H1 (cell line): ENCODE data around the gene MAFG. TPM values are rescaled to one million over a fixed set of nuclear protein-coding genes. Genes with fewer than 3 reads are reported as not detected.

Source experiments
- CTCF ChIA-PET: fragments of 300-600 bp; sonication (Branson Sonifier 250); formaldehyde crosslinking; loops from one replicate; lab custom pipeline; 2021; ENCODE audit not compliant: partially characterized antibody; lab: Charles Lee
- POLR2A ChIA-PET: fragments of 300-600 bp; sonication (Branson Sonifier 250); formaldehyde crosslinking; loops from one replicate; lab custom pipeline; 2021; ENCODE audit warnings: inconsistent platforms; ENCODE audit not compliant: partially characterized antibody; lab: Charles Lee
- DNase-seq, 2 experiments: peaks; one replicate each; pipeline versions ENCODE4 v3.0.0 to v3.0.0-alpha.2; 2010 to 2022; ENCODE audit warnings: low spot score in 2 of 2, low read depth in 1 of 2, mixed read lengths in 1 of 2
- FAIRE-seq: peaks from 2 replicates; lab custom pipeline; 2011; peaks lifted over from hg19 to GRCh38; lab: Jason Lieb, UNC
- H2AFZ ChIP-seq: 2 replicates; pipeline ENCODE4 v1.8.1; 2012; ENCODE audit warnings: low read length, inconsistent platforms
- H2AK5ac ChIP-seq: 2 replicates; pipeline ENCODE4 v1.6.1; 2013; ENCODE audit warnings: low read depth, low read length
- H2BK120ac ChIP-seq: replicated peaks from 2 replicates; pipeline ENCODE3; 2013; ENCODE audit warnings: low read depth, low read length, inconsistent platforms
- H2BK12ac ChIP-seq: 2 replicates; pipeline ENCODE4 v1.6.1; 2013; ENCODE audit warnings: low read depth, low read length
- H2BK15ac ChIP-seq: 2 replicates; pipeline ENCODE4 v1.6.1; 2013; ENCODE audit warnings: low read length
- H2BK20ac ChIP-seq: 2 replicates; pipeline ENCODE4 v1.6.1; 2013; ENCODE audit warnings: low read length
- H2BK5ac ChIP-seq: 2 replicates; pipeline ENCODE4 v1.6.1; 2013; ENCODE audit warnings: low read depth, low read length
- H3K14ac ChIP-seq: 2 replicates; pipeline ENCODE4 v1.6.1; 2013; ENCODE audit warnings: inconsistent platforms; ENCODE audit not compliant: insufficient read length
- H3K18ac ChIP-seq: 2 replicates; pipeline ENCODE4 v1.6.1; 2013; ENCODE audit warnings: low read length; ENCODE audit errors: extremely low read depth
- H3K23ac ChIP-seq: 2 replicates; pipeline ENCODE4 v1.6.1; 2013; ENCODE audit warnings: inconsistent platforms; ENCODE audit not compliant: insufficient read length
- H3K23me2 ChIP-seq: 2 replicates; pipeline ENCODE4 v1.6.1; 2013; ENCODE audit warnings: low read depth, low read length
- H3K27ac ChIP-seq: 2 replicates; pipeline ENCODE4 v1.6.1; 2011; ENCODE audit warnings: low read depth, low read length, inconsistent platforms
- H3K27me3 ChIP-seq, 4 experiments: replicated peaks in 1 of 4; 1 replicate in 1 of 4; 2 replicates in 3 of 4; pipeline versions ENCODE4 v1.6.1 to v1.8.1; 2011 to 2013; ENCODE audit warnings: low read length in 3 of 4, mild to moderate bottlenecking in 3 of 4, inconsistent platforms in 2 of 4, mixed read lengths in 2 of 4, moderate library complexity in 1 of 4; ENCODE audit not compliant: control insufficient read depth in 3 of 4, insufficient read depth in 3 of 4; ENCODE audit errors: extremely low read depth in 1 of 4
- H3K36me3 ChIP-seq, 4 experiments: 2 replicates each; pipeline versions ENCODE4 v1.6.1 to v1.8.1; 2011 to 2013; ENCODE audit warnings: mild to moderate bottlenecking in 4 of 4, low read length in 3 of 4, moderate library complexity in 2 of 4, control low read depth in 1 of 4, inconsistent platforms in 1 of 4; ENCODE audit not compliant: insufficient read depth in 4 of 4, control insufficient read depth in 2 of 4
- H3K4ac ChIP-seq: replicated peaks from 2 replicates; pipeline ENCODE3; 2013; ENCODE audit warnings: low read length, low read depth, mixed read lengths, inconsistent platforms; ENCODE audit not compliant: insufficient read length
- H3K4me1 ChIP-seq, 4 experiments: replicated peaks in 1 of 4; 1 replicate in 1 of 4; 2 replicates in 3 of 4; pipeline versions ENCODE4 v1.6.1 to v1.8.1; 2011 to 2013; ENCODE audit warnings: low read length in 3 of 4, inconsistent platforms in 2 of 4, mixed read lengths in 1 of 4; ENCODE audit not compliant: insufficient read depth in 4 of 4, control insufficient read depth in 3 of 4
- H3K4me2 ChIP-seq, 2 experiments: 2 replicates each; pipeline versions ENCODE4 v1.6.1 to v1.8.1; 2011 to 2013; ENCODE audit warnings: low read depth in 2 of 2, low read length in 2 of 2, control low read depth in 1 of 2, inconsistent platforms in 1 of 2, mild to moderate bottlenecking in 1 of 2; ENCODE audit not compliant: insufficient read depth in 1 of 2
- H3K4me3 ChIP-seq, 4 experiments: fragments of 200-600, 300-600 bp in 1 of 4; sonication (generic), shearing (Covaris generic), sonication (Bioruptor Twin) in 1 of 4; 2 replicates each; pipeline versions ENCODE4 v1.5.1 to v1.8.1; 2011 to 2016; ENCODE audit warnings: low read length in 4 of 4, low read depth in 3 of 4, control low read depth in 2 of 4, inconsistent platforms in 2 of 4, mild to moderate bottlenecking in 2 of 4, mixed read lengths in 1 of 4, moderate library complexity in 1 of 4; ENCODE audit not compliant: insufficient read depth in 2 of 4; ENCODE audit errors: extremely low read depth in 1 of 4
- H3K56ac ChIP-seq: replicated peaks from 2 replicates; pipeline ENCODE3; 2013; ENCODE audit warnings: low read depth, mild to moderate bottlenecking, mixed read lengths, low read length, inconsistent platforms; ENCODE audit not compliant: insufficient read length
- H3K79me1 ChIP-seq: 2 replicates; pipeline ENCODE4 v1.6.1; 2013; ENCODE audit warnings: low read depth, low read length, control low read depth
- H3K79me2 ChIP-seq, 2 experiments: 2 replicates each; pipeline versions ENCODE4 v1.6.1 to v1.8.1; 2012 to 2013; ENCODE audit warnings: low read length in 2 of 2, mild to moderate bottlenecking in 2 of 2, inconsistent platforms in 1 of 2; ENCODE audit not compliant: insufficient read depth in 2 of 2, control insufficient read depth in 1 of 2
- H3K9ac ChIP-seq, 4 experiments: replicated peaks in 1 of 4; 1 replicate in 1 of 4; 2 replicates in 3 of 4; pipeline versions ENCODE4 v1.6.1 to v1.8.1; 2011 to 2013; ENCODE audit warnings: low read depth in 3 of 4, low read length in 3 of 4, control low read depth in 2 of 4, mild to moderate bottlenecking in 2 of 4, moderate library complexity in 2 of 4, inconsistent platforms in 1 of 4; ENCODE audit errors: extremely low read depth in 1 of 4
- H3K9me3 ChIP-seq, 2 experiments: 2 replicates each; pipeline versions ENCODE4 v1.6.1 to v1.8.1; 2012 to 2013; ENCODE audit warnings: mild to moderate bottlenecking in 2 of 2, moderate library complexity in 2 of 2, control low read depth in 1 of 2, inconsistent platforms in 1 of 2, low read depth in 1 of 2, low read length in 1 of 2, mixed read lengths in 1 of 2; ENCODE audit not compliant: insufficient read depth in 2 of 2
- H4K20me1 ChIP-seq, 2 experiments: replicated peaks in 1 of 2; 2 replicates each; pipeline versions ENCODE3 to v1.8.1; 2011 to 2013; ENCODE audit warnings: inconsistent platforms in 2 of 2, low read length in 2 of 2, mild to moderate bottlenecking in 1 of 2; ENCODE audit not compliant: insufficient read depth in 2 of 2, control insufficient read depth in 1 of 2
- H4K5ac ChIP-seq: 2 replicates; pipeline ENCODE4 v1.6.1; 2013; ENCODE audit warnings: low read length, low read depth, mixed read lengths, inconsistent platforms; ENCODE audit not compliant: insufficient read length
- H4K8ac ChIP-seq: 2 replicates; pipeline ENCODE4 v1.8.0; 2013; ENCODE audit warnings: mild to moderate bottlenecking, moderate library complexity, low read length, inconsistent platforms; ENCODE audit not compliant: insufficient read depth; ENCODE audit errors: extremely low read depth
- H4K91ac ChIP-seq: replicated peaks from 2 replicates; pipeline ENCODE3; 2013; ENCODE audit warnings: low read length, mixed read lengths, inconsistent platforms; ENCODE audit not compliant: insufficient read length
- E2F6 ChIP-seq: IDR thresholded peaks from 2 replicates; pipeline ENCODE4 v1.6.1; 2012; ENCODE audit warnings: inconsistent platforms
- EGR1 ChIP-seq: IDR thresholded peaks from 2 replicates; pipeline ENCODE4 v1.6.1; 2011; ENCODE audit warnings: low read depth, low read length, borderline replicate concordance
- GTF2F1 ChIP-seq: IDR thresholded peaks from 2 replicates; pipeline ENCODE4 v1.6.1; 2012; ENCODE audit warnings: low read depth, low read length, improper control_type of control experiment, borderline replicate concordance
- JUND ChIP-seq: IDR thresholded peaks from 2 replicates; pipeline ENCODE4 v1.6.1; 2011; ENCODE audit warnings: mild to moderate bottlenecking, improper control_type of control experiment, low read length
- KDM1A ChIP-seq: fragments of 200-600, 300-600 bp; sonication (generic); IDR thresholded peaks from 2 replicates; pipeline ENCODE4 v1.7.1; 2016; ENCODE audit warnings: mild to moderate bottlenecking, low read length, borderline replicate concordance
- NRF1 ChIP-seq: IDR thresholded peaks from 2 replicates; pipeline ENCODE4 v1.6.1; 2011; ENCODE audit warnings: mild to moderate bottlenecking, low read depth, low read length, improper control_type of control experiment
- RBBP5 ChIP-seq: IDR thresholded peaks from 2 replicates; pipeline ENCODE4 v1.7.1; 2012; ENCODE audit warnings: low read depth, mild to moderate bottlenecking, inconsistent platforms, low read length, moderate library complexity, borderline replicate concordance
- RNF2 ChIP-seq: fragments of 200-900, 300-1000 bp; sonication (generic); IDR thresholded peaks from 2 replicates; pipeline ENCODE4 v1.7.1; 2016; ENCODE audit warnings: borderline replicate concordance, low read depth, mild to moderate bottlenecking, antibody characterized with exemption, low read length; ENCODE audit not compliant: poor library complexity, severe bottlenecking; ENCODE audit errors: missing control alignments
- TAF1 ChIP-seq: IDR thresholded peaks from 2 replicates; pipeline ENCODE4 v1.6.1; 2011; ENCODE audit warnings: mild to moderate bottlenecking, low read depth, low read length
- WGBS, 2 experiments: shearing (Covaris generic) in 1 of 2; methylation state at CpG; one replicate each; pipeline versions ENCODE4 v1.1.6 to v1.1.7; 2013 to 2015; ENCODE audit warnings: low lambda C conversion rate in 2 of 2, mixed read lengths in 2 of 2, inconsistent platforms in 1 of 2, low coverage in 1 of 2, missing lambda C conversion rate in 1 of 2; ENCODE audit not compliant: insufficient replicate concordance in 2 of 2, insufficient coverage in 1 of 2, insufficient read length in 1 of 2; ENCODE audit errors: extremely low coverage in 1 of 2, missing lambda C conversion rate in 1 of 2; 5-methylcytosine and 5-hydroxymethylcytosine counted together
- polyA plus RNA-seq, 7 experiments: library from polyadenylated mRNA; depleted of rRNA in 3 of 7; stranded (reverse) in 5 of 7; unstranded in 2 of 7; fragments of >200 nt in 5 of 7; fragments of 200-250 nt in 2 of 7; gene quantifications; 1 replicate in 5 of 7; 2 replicates in 1 of 7; 4 replicates in 1 of 7; pipeline versions ENCODE4 v1.2.1 to v1.2.3, GENCODE V29; 2011 to 2013; ENCODE audit warnings: missing spikeins in 2 of 7, mixed read lengths in 2 of 7
- total RNA-seq: library from RNA; stranded (reverse); fragmentation: NEBNext Ultra II Directional; extraction: Animal tissue kit (Norgen Biotek cat#: 25700); gene quantifications from 2 replicates; pipeline ENCODE4 v1.2.1, GENCODE V29; 2021

The MAFG gene
- total and polyA plus RNA-seq, 2 of the 8 experiments (the other 6 are each of a cell fraction or from before 2014, with no cell fraction given), result 25.5 to 26.9 TPM

- Histone ChIP-seq H3K9ac (no peak overlapping the region), H4K20me1 (peaks cover 2 to 3% of the 10 kb centered on the region in 2 experiments), H2BK5ac (peak overlapping the region; percentile 18; the same call in 1 of the 2 replicates), H3K56ac (no peak overlapping the region), H2BK20ac (0 out of 2 replicates have a peak overlapping the region, but pooled peaks have one; percentile 48), H2BK120ac (peak overlapping the region; percentile 3), H3K27ac (no peak overlapping the region), H3K4me3 (peak overlapping the region in 1 of 4 experiments; percentile 40; a peak in 4 of 8 replicates), H3K4ac (no peak overlapping the region), H2AK5ac (no peak overlapping the region), H3K18ac (peak overlapping the region; percentile 60), H3K4me1 (peaks cover 0 to 19% (median 16%) of the 10 kb centered on the region in 4 experiments; a peak in 6 of 7 replicates), H2BK15ac (peak overlapping the region; percentile 88; the same call in 1 of the 2 replicates), H4K5ac (no peak overlapping the region), H2BK12ac (peak overlapping the region; percentile 87; the same call in 1 of the 2 replicates), H3K79me2 (no peaks in the 10 kb centered on the region), H3K4me2 (peak overlapping the region; percentile 8 to 58), H4K8ac (peak overlapping the region; percentile 57), H3K79me1 (no peaks in the 10 kb centered on the region), H4K91ac (peak overlapping the region; percentile 91), H3K14ac (no peak overlapping the region), H2AFZ (no peak overlapping the region), H3K9me3 (no peaks in the 10 kb centered on the region), H3K23me2 (no peaks in the 10 kb centered on the region), H3K36me3 (no peaks in the 10 kb centered on the region), H3K23ac (no peak overlapping the region), H3K27me3 (peaks cover 2 to 48% (median 41%) of the 10 kb centered on the region in 4 experiments)
- ChIA-PET CTCF (interaction anchor here (0.7 to 2.9 kb wide), 9 partner anchors 9 to 71 kb away, joined by 3 to 16 read pairs (median 4); partner anchors contain the start of gene DCXR), POLR2A (interaction anchor here (0.6 to 4.1 kb wide), 10 partner anchors 10 to 87 kb away, joined by 3 to 20 read pairs (median 4); partner anchors contain the start of genes ASPSCR1 and MAFG)
- no peak for FAIRE-seq
- peak in 1 of 2 experiments; percentile 66 for DNase-seq
- WGBS, 2 experiments, result 57% methylated on average over 5 of the region's 5 CpGs; no CpG with 5 or more reads in 1 of the 2 experiments
- TF ChIP-seq EGR1 (no peak), TAF1 (no peak), GTF2F1 (no peak), JUND (no peak), RNF2 (no peak), RBBP5 (no peak), E2F6 (no peak), NRF1 (no peak), KDM1A (no peak)
Observed at GRCh38 chr17:81967244-81967532, 39.7 kb upstream of the MAFG start.
